ENCODE results near the gene GALNTL6. TPM values are rescaled to one million over a fixed set of nuclear protein-coding genes. Genes with fewer than 3 reads are reported as not detected.

The GALNTL6 gene
- total and polyA plus RNA-seq, 9 of the 15 experiments (the other 6 are each of a cell fraction or from before 2014, with no cell fraction given): 0.18 to 0.50 (median 0.29) TPM

- Histone ChIP-seq H3K4me1 (replicated peaks in 1 of 2; ENCODE audit: control insufficient read depth in 2 of 2, insufficient read depth in 2 of 2, low read length in 2 of 2) (no peaks in the 10 kb centered on the region), H3K36me3 (ENCODE audit: control insufficient read depth, insufficient read depth, low read length) (no peaks in the 10 kb centered on the region), H3K27me3 (ENCODE audit: control insufficient read depth in 2 of 2, insufficient read depth in 2 of 2, low read length in 2 of 2) (no peaks in the 10 kb centered on the region), H3K79me2 (ENCODE audit: control insufficient read depth, insufficient read depth, low read length) (no peaks in the 10 kb centered on the region), H3K4me3 (no peak overlapping the region), H3K27ac (ENCODE audit: extremely low read depth, low read depth, low read length) (no peak overlapping the region), H3K9ac (ENCODE audit: insufficient read depth in 1 of 2, low read depth in 2 of 2, low read length in 2 of 2) (no peak overlapping the region), H3K9me3 (replicated peaks; ENCODE audit: control insufficient read depth, insufficient read depth, low read depth, low read length) (no peaks in the 10 kb centered on the region), H3K4me2 (ENCODE audit: insufficient read depth, low read length) (no peak overlapping the region), H4K20me1 (replicated peaks; ENCODE audit: control insufficient read depth, insufficient read depth, low read length) (no peaks in the 10 kb centered on the region), H3K9me1 (ENCODE audit: control insufficient read depth, insufficient read depth, low read length) (no peaks in the 10 kb centered on the region), H2AFZ (ENCODE audit: low read depth, low read length) (no peak overlapping the region)
- in situ Hi-C loops (cut with MboI) (no loop called here), intact Hi-C loops (cut with micrococcal nuclease) (no loop called here)
- no CpG with 5 or more reads among the region's 3 CpGs for WGBS (ENCODE audit: insufficient coverage, low coverage, missing lambda C conversion rate)
- POLR2A ChIA-PET: no interaction called here
- DNase-seq (ENCODE audit: extremely low read depth in 1 of 4, low spot score in 3 of 4): no peak
- FAIRE-seq: no peak
- CTCF ChIA-PET (ENCODE audit: low intra/inter-chr PET ratio): no interaction called here
- ATAC-seq: no peak
- BruUV-seq (replicated peaks): no TSS peak
- TF ChIP-seq SMAD1 (IDR thresholded peaks at IDR 0.05; ENCODE audit: low read depth, low read length, partially characterized antibody): no peak
- TF ChIP-seq GTF2B (IDR thresholded peaks at IDR 0.05; ENCODE audit: extremely low read depth, insufficient read length): no peak
- no peak for TF ChIP-seq CHD2 (IDR thresholded peaks at IDR 0.05; ENCODE audit: low read depth, low read length)
- TF ChIP-seq ZEB2 (IDR thresholded peaks at IDR 0.05): no peak
- TF ChIP-seq HMG20B (CRISPR knock-in tag; IDR thresholded peaks at IDR 0.05): no peak
- no peak for TF ChIP-seq FOXJ3 (CRISPR knock-in tag; IDR thresholded peaks at IDR 0.05)
- no peak for TF ChIP-seq DMBX1 (CRISPR knock-in tag; IDR thresholded peaks at IDR 0.05; ENCODE audit: borderline replicate concordance)
- TF ChIP-seq SOX6 (IDR thresholded peaks at IDR 0.05): no peak
- no peak for TF ChIP-seq CHCHD3 (CRISPR knock-in tag; IDR thresholded peaks at IDR 0.05)
- no peak for TF ChIP-seq SRSF9 (IDR thresholded peaks at IDR 0.05; ENCODE audit: borderline replicate concordance, low read depth, low read length)
- TF ChIP-seq HDAC3 (IDR thresholded peaks at IDR 0.05; ENCODE audit: borderline replicate concordance, partially characterized antibody): no peak
- no peak for TF ChIP-seq BACH1 (tag; IDR thresholded peaks at IDR 0.05)
- TF ChIP-seq SIRT6 (IDR thresholded peaks at IDR 0.05; ENCODE audit: low read depth, low read length): no peak
- TF ChIP-seq POLR2AphosphoS2 (IDR thresholded peaks at IDR 0.05; ENCODE audit: low read length): no peak
- no peak for TF ChIP-seq HIVEP1 (CRISPR knock-in tag; IDR thresholded peaks at IDR 0.05)
- TF ChIP-seq, protein P1, sequence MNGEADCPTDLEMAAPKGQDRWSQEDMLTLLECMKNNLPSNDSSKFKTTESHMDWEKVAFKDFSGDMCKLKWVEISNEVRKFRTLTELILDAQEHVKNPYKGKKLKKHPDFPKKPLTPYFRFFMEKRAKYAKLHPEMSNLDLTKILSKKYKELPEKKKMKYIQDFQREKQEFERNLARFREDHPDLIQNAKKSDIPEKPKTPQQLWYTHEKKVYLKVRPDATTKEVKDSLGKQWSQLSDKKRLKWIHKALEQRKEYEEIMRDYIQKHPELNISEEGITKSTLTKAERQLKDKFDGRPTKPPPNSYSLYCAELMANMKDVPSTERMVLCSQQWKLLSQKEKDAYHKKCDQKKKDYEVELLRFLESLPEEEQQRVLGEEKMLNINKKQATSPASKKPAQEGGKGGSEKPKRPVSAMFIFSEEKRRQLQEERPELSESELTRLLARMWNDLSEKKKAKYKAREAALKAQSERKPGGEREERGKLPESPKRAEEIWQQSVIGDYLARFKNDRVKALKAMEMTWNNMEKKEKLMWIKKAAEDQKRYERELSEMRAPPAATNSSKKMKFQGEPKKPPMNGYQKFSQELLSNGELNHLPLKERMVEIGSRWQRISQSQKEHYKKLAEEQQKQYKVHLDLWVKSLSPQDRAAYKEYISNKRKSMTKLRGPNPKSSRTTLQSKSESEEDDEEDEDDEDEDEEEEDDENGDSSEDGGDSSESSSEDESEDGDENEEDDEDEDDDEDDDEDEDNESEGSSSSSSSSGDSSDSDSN (IDR thresholded peaks at IDR 0.05; ENCODE audit: borderline replicate concordance in 1 of 2, low read depth in 2 of 2, low read length in 2 of 2): no peak
- no peak for TF ChIP-seq HSF4 (CRISPR knock-in tag; IDR thresholded peaks at IDR 0.05; ENCODE audit: borderline replicate concordance)
- no peak for TF ChIP-seq NR2C1 (IDR thresholded peaks at IDR 0.05)
- TF ChIP-seq NR2C1 (tag; IDR thresholded peaks at IDR 0.05): no peak
- TF ChIP-seq, protein P2, sequence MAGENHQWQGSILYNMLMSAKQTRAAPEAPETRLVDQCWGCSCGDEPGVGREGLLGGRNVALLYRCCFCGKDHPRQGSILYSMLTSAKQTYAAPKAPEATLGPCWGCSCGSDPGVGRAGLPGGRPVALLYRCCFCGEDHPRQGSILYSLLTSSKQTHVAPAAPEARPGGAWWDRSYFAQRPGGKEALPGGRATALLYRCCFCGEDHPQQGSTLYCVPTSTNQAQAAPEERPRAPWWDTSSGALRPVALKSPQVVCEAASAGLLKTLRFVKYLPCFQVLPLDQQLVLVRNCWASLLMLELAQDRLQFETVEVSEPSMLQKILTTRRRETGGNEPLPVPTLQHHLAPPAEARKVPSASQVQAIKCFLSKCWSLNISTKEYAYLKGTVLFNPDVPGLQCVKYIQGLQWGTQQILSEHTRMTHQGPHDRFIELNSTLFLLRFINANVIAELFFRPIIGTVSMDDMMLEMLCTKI (IDR thresholded peaks at IDR 0.05; ENCODE audit: partially characterized antibody): no peak
Observed at GRCh38 chr4:172068506-172068905, 255.3 kb downstream of the GALNTL6 start.

All from K562 (cell line).